GM10847 (cell line): Measurements from ENCODE around the gene GPC1.

Experiments used
- POLR2A ChIP-seq: IDR thresholded peaks from 2 replicates; pipeline ENCODE4 v1.6.1; 2011; ENCODE audit not compliant: insufficient read length; ENCODE audit errors: extremely low read depth

The GPC1 gene

DNA sequence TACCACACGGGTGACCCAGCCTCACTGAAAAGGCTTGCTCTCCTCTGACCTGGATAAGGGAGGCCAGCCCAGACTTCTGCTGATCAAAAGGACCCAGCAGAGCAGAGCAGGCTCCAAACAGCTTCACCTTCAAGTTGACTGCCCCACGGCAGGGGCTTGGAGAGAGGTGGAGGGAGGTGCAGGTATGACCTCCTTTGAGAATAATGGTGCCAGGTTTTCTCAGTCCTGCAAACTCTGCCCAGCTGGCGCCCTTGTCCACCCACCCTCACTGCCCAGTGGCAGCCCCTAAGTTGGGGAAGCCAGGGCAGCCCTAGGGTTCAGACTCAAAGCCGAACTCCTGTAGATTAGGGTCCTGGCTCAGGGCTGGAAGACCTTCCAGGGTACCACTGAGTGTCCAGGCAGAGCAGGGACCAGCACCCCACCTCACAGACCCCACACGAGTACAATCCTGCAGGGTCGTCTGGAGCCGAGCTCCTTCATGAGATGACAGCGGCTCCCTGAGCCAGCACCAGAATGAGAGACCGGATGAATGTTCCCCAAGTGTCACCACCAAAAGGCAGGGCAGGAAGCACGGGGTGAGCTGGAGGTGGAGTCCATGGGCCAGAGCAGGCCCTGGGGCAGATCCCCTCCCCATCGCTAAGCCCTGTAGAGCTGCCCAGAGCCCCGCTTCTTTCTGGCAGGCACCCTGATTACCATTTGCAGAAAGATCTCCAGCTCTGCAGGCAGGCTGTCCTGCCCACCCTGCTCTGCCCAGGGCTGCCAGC lies 3.6 kb upstream of the GPC1 start:
- TF ChIP-seq POLR2A = no peak

DNA sequence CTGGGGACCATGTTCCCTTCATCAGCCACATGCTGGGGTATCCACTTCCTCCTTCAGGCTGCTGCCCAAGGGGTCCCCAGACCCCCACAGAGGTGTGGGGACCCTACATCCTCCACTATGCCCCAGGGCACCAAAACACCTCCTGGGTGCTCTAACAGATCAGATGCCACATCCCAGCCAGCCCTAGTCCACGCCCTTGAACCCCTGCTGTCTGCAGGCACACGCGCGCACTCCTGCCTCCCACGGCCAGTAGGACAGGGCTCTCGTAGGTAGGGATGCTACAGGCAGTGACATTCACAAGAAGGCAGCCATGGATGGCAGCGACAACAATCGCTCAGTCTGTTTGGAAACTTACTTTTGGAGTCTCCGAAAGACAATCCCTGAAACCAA lies 3.0 kb upstream of the GPC1 start:
- no peak for TF ChIP-seq POLR2A

DNA sequence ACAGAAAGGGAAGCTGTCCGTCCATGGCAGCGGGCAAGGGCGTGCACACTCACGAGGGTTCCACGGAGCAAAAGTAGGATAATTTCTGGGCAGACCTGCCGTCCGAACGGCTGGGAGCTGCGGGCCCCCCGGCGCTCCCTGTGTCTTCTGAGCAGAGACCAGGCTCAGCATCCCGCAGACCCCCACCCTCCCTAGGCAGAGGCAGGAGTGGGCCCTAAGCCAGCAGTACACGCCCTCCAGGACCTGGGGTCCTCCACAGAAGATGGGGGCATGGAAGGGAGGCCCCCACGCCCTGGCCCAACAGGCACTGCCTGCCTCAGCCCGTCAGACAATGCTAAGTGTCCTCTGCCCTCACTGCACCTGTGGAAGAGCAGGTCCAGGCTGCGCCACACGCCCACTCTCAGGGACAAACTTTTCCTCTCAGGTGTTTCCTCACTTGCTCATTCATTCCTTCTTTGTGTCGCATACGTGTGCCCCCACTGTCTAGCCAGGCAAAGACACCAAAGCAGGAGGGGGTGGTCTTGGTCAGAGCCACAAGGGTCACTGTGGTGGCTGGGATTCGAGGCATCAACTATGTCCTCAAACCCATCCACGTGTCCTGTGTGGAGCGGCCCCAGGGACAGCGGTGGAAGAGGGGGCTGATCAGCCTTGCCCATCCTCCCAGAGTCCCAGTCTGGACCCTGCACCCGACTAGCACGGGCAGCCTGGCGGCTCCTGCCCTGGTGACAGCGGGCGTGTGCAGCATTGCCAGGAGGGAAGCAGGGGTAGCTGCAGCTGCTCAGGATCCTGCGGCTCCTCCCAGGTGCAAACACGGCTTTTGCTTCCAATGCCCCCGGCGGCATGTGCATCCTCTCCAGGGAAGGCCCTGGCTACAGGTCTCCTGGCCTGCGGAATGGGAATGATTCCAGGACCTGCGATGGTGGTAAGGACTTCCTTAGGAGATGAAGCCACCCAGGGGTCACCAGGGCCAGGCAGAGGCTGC lies 2.4 kb upstream of the GPC1 start:
- TF ChIP-seq POLR2A = no peak

DNA sequence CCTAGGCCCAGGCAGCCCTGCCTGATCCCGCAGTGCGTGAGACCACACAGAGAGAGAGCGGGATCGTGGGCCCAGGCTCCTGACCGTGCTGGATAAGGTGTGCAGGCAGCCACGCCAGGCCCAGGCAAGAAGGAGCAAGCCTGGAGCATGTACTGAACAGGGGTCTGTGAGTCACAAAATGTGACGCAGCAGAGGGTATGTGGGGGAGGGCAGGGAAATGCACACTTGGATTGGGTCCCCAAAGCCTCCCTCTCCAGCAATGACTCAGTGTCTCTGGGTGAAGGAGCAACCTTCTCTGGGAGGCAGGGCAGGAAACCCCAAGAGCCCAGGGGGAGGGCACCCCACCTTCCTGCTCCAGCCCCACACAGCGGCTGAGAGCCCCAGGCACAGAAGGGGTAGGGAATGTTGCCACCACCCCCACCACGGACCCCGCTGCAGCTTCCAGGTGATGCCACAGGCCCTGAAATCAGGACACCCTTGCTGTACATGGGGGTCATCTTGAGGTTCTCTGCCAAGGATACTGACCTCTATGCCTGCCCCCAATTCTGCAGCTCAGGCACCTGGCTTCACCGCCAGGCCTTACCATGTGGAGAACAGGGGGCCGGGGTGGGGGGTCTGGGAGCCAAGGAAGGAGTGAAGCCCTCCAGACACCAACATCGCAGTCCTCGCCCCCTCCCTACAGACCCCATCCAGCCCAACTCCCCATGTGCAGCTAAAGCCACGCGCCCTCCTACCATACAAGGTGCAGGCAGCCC lies 1.3 kb upstream of the GPC1 start:
- no peak for TF ChIP-seq POLR2A

DNA sequence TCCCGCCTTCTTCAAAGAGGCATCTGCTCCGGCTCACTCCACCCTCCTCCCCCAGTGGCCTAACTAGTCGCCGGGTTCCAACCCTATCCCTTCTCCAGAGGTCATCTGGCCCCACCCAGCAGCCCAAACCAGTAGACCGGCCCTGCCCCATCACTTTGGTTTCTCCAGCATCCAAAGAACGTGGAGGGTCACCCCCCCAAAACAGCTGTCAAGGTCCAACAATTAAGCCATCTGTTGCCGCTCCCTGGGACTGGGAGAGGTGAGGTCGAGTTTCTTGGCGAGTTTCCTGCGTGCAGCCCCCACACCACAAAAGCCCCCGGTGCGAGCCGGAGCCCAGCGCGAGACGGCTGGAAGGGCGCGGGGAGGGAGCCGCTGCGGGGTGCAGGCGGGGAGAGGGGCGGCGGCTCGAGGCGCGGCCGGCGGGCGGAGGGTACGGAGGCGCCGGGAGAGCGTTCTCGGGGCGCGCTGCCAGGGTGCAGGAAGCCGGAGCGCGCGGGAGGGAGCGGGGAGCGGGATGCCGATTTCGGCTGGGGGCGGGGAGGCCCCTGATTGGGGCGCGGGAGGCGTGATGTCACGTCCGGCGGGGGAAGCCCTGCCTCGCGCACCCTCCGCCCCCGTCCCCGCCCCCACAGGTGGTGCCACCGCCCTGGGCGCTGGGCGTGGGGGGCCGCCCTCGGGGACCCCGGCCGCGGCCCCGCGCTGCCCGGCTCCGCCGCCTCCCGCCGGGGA lies 571 bp upstream of the GPC1 start:
- TF ChIP-seq POLR2A = no peak

DNA sequence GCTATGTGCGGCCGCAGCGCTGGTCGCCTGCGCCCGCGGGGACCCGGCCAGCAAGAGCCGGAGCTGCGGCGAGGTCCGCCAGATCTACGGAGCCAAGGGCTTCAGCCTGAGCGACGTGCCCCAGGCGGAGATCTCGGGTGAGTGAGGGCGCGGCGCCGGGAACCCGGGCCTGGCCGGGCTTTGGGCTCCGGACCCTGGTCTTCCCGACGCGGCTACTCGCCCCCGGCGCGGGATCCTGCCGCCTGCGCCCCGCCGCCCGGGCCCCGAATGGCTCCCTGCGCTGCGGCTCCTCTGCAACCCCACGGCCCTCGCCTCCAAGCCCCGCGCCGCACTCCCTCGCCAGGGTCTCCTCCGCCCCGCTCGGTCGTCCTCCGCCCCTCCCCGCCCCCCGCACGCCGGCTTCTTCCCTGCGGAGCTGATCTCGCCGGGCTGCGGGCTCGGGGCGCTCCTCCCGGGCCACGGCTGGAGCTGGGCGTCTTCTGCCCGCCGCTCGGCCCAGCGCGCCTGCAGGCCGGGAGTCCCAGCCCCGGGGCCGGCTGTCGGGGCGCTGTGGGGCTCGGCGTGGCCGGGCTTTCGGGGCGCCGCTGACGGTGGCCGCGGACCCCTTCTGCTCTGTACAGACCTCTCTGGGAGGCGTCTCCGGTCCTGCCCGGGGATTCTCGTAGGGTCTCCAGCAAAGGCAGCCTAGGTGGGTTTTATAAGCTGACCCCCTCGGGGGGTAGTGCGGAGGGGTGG lies 652 bp downstream of the GPC1 start:
- no peak for TF ChIP-seq POLR2A

DNA sequence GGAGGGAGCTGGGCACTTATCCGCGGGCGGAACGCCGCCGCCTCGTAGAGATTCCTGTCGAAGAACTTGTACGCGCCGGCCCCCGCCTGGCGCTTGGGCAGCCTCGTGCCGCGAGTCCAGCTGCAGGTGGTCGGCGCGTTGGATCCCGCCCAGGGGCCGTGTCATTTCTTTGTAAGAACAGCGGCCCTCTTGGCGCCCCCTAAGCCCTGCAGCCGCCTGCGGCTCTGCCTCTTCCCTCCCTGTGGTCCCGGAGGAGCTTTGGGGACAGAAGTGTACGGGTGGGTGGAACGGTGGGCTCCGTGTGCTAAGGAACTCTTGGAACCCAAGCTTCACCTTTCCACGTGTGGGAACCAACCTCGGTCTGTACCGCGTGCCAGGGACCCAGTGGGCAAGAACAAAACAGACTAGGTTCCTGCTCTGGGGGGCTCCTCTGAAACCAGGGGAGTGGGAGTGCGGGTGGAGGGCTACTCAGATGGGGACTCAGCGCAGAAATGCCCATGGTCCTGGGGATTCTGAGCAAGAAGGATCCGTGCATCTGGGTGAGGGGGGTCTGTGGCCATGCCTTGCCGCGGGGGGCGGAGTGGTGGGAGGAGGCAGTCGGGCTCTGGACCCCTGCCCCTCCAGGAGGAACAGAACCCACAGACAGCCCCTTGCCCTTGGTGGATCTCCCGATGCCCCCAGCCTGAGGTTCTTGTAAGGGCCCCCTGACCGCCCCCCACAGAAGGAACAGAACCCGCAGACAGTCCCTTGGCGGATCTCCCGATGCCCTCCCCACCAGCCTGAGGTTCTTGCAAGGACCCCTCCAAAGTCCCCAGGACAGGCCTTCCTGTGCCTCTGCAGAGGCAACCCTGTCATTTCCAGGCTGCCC lies 1.5 kb downstream of the GPC1 start:
- TF ChIP-seq POLR2A = no peak

DNA sequence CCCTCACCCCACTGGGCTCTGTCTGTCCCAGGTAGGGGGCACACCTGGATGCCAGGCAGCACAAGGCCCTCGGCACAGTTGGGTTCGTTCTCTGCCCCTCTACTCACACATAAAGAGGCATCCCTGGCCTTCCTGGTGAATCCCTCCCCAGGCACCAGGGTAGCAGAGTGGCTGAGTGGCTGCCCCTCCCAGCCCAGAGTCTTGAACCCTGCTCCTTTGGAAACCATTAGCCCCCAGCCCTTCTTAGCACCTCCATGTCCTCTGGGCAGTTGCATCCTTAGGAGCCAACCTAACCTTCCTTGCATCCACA lies 2.0 kb downstream of the GPC1 start:
- no peak for TF ChIP-seq POLR2A

DNA sequence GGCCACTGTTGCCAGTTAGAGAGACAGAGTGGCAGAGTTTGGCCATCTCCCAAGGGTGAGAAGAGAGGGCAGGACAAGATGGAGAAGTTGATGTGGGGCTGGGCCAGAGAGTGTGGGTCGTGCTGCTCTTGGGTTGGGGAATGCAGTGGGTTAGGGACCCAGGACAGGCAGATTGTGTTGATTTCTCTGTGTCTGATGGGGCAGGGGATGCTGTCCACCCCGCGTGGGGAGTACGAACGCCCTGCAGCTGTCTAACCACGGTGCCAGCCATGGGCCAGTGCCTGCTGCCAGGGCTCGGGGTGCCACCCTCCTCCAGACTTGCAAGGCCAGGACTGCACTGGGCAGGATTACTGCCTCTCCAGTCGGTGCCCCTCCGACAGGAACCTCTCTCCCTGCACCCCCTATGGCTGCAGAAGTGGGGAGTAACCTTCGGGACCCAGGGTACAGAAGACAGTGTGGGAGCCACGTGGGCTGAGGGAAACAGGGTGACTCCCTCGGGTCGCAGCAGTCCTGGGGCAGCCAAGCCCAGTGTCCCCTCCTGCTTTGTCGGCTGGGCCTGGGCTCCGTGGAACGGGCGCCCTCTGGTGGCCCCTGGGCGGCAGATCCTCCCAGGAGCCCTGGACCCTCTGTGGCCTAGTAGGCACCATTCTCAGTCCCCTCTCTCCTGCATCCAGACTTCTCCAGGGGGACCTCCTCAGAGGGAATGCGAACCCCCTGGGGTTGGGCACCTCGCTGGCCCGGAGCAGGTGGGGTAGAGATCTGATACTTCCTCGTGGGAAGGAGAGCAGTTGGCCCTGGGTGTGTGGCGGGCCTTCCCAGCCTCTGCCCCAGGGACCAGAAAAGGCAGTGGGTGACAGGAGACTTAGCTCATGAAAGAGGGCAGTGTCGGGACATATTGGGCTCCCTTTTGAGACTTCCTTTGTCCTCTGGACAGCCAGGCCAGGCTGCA lies 2.7 kb downstream of the GPC1 start:
- TF ChIP-seq POLR2A = no peak

DNA sequence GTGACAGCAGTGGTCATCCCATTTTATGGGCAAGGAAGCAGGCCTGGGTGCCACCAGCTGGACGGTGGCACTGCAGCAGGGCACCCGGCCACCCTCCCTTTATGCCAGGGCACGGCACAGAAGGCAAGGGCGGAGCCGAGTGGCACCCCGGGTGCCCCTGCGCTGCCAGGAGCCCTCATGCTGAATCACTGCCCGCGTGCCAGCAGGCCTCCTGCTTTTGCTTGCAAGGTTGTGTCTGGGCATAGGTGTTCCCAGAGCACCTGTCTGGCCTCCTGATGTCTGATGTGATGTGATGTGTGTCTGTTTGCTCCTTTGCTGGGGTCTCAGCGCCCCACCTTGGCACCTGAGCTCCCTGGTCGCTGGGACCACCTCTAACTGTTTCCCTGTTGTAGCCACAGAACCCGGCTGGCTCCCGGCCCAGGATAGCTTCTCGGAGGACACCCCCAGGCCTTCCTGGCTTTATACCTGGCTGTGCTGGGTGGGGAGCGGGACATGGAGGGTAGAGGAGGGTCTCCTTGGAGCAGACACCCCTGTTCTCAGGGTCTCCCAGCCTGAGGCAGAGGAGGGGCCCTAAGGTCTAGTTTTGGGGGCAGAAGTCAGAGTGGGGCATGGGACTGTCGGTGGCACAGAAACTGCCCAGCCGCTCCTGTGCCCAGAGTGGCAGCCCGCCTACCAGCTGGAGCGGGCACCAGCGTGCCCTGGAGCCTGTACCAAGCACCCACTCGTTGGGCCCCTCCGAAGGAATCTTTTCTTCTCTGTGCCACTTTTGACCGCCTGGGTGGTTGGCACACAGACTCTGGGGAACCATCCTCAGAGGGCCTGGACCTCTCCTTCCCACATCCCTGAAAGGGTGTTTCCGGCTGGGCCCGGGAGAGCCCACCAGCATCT lies 3.6 kb downstream of the GPC1 start:
- TF ChIP-seq POLR2A = no peak

DNA sequence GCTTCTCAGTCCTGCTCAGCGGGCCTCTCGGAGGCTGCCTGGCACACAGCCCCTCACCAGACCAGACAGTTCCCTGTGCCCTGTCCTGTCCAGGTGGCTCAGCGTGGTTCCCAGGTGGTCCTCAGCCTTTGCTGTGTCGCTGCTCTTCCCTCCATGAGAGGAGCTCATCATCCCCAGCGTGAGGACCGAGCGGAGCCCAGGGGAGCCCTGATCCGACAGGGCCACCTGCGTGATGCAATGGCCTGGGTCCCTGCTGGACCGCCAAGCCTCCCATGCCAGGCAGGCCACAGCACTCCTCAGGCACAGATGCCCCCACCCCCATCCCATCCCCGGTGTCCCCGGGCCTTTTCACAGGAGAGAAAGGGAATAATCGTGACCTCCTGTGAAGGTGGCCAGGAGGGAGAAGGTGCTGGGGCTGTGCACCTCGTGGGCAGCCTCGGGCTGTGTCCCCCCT lies 4.3 kb downstream of the GPC1 start:
- TF ChIP-seq POLR2A = no peak

DNA sequence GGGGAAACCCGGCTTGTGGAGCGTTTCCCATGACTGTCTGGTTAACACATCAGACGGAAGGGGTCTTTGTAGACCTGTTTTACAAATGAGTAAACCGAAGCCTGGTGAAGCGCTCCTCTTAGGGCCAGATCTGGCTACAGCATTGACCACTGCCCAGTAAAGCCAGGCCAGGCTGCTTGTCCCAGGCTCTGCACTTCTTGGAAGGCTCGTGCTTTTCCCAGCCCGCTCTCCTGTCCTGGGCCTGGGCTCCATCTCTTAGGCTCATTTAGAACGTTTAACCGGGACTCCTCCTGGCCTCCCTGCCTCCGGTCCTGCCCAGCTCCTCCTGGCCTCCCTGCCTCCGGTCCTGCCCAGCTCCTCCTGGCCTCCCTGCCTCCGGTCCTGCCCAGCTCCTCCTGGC lies 4.8 kb downstream of the GPC1 start:
- no peak for TF ChIP-seq POLR2A
